Tracheal epithelial cell (primary cell): ENCODE measurements around the gene EN2. TPM values are rescaled to one million over a fixed set of nuclear protein-coding genes. Genes with fewer than 3 reads are reported as not detected.

Experiments used
- total RNA-seq: library from RNA; depleted of rRNA; stranded (reverse); fragments of >200 nt; gene quantifications from 2 replicates; pipeline ENCODE4 v1.2.1, GENCODE V29; 2014

EN2 gene
- not detected in 2 replicates for total RNA-seq

DNA sequence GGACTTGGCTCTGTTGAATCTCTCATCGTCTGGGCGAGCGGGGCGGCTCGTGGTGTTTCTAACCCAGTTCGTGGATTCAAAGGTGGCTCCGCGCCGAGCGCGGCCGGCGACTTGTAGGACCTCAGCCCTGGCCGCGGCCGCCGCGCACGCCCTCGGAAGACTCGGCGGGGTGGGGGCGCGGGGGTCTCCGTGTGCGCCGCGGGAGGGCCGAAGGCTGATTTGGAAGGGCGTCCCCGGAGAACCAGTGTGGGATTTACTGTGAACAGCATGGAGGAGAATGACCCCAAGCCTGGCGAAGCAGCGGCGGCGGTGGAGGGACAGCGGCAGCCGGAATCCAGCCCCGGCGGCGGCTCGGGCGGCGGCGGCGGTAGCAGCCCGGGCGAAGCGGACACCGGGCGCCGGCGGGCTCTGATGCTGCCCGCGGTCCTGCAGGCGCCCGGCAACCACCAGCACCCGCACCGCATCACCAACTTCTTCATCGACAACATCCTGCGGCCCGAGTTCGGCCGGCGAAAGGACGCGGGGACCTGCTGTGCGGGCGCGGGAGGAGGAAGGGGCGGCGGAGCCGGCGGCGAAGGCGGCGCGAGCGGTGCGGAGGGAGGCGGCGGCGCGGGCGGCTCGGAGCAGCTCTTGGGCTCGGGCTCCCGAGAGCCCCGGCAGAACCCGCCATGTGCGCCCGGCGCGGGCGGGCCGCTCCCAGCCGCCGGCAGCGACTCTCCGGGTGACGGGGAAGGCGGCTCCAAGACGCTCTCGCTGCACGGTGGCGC is at the start of gene EN2:
Gene EN2, plus strand, starts transcription at position 19 of the 767 bp plus-strand sequence. Its CDS starts 249 bp downstream, at position 268.

Other genes starting within 250 kb of the EN2 start
- gene INSIG1, start 160.3 kb upstream of the EN2 start, total RNA-seq = 109 and 214 TPM in 2 replicates
- not detected in 2 replicates for gene CNPY1, start 88.4 kb downstream of the EN2 start, total RNA-seq
- 11.1 and 20.7 TPM in 2 replicates for gene RBM33, start 186.5 kb downstream of the EN2 start, total RNA-seq